Stimulated activated CD8-positive, alpha-beta memory T cell treated with anti-CD3 and anti-CD28 coated beads, Interleukin-7, amount 100 ng/mL, for 4 hours (primary cell): ENCODE measurements around the gene ADARB2.

Experiments used
- DNase-seq, 2 donors: peaks; one replicate each; pipeline ENCODE4 v3.0.0-alpha.2; 2020; ENCODE audit warnings: low read depth in 2 of 2

Gene ADARB2

GRCh38 chr10:1315178-1315577 lies 422.1 kb downstream of the ADARB2 start:
- DNase-seq = no peak

DNA sequence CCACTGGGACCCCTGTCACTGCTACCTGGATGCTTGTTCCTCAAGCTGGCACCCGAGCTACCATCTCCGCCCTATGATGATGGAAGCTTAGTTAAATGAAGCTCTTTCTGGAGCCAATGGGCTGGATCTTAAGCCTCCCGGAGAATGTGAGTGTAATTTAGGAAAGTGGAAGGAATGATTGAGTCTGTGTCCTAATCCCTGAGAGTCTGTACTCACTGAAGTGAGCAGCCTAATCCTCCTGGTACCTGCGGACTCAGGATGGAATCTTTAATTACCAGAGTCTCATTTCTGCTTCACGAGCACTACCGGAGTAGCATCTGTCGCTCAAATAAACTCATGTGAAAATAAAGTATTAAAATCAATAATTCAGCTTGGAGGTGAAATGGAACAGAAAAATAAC lies 425.6 kb downstream of the ADARB2 start:
- no peak for DNase-seq

GRCh38 chr10:1310271-1310789 lies 427.0 kb downstream of the ADARB2 start:
- DNase-seq = no peak

GRCh38 chr10:1309617-1310270 lies 427.6 kb downstream of the ADARB2 start:
- no peak for DNase-seq

GRCh38 chr10:1308962-1309616 lies 428.2 kb downstream of the ADARB2 start:
- no peak for DNase-seq

DNA sequence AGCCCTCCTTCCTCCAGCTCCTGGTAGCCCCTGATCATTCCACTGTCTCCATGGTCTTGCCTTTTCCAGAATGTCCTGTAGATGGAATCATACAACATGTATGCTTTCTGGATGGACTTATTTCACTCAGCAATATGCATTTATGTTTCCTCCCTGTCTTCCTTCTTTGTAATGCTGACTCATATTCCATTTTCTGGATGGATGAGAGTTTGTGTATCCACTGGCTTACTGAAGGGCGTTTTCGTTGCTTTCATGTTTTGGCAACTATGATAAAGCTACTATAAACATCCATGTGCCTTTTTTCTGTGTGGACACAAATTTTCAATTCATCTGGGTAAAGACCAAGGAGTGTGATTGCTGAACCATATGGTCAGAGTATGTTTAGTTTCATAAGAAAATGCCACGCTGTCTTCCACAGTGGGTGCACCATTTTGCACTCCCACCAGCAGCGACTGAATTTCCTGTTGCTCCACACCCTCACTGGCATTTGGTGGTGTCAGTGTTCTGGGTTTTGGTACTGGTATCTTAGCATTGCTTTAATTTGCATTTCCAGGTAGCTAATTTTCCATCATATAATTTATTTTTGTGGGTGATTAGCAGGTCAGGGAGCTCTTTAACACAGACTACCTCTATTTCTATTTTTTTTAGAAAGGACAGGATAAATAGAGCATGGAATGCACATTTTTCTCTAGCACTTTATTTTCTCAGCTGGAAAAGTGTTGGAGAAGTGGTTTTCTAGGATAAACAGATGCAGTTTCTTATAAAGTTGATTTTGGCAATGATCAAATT lies 429.0 kb downstream of the ADARB2 start:
- no peak for DNase-seq

DNA sequence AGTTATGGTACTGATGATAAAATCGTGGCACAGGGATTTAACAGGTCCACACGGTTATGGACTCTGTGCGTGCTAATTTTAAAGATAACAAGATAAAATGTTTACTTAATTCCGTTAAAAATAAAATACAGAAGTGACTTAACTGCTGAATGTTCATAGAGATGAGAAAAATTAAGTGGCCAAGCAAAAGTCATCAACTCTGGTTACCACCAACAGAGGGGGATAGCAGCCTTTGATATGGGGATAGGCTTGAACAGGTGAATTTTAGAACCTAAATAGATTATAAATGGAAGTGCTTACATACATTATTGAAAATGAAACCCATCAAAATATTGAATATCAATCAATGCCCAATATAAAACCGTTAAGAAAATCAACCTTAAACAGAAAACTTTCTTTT lies 436.2 kb downstream of the ADARB2 start:
- DNase-seq = no peak

DNA sequence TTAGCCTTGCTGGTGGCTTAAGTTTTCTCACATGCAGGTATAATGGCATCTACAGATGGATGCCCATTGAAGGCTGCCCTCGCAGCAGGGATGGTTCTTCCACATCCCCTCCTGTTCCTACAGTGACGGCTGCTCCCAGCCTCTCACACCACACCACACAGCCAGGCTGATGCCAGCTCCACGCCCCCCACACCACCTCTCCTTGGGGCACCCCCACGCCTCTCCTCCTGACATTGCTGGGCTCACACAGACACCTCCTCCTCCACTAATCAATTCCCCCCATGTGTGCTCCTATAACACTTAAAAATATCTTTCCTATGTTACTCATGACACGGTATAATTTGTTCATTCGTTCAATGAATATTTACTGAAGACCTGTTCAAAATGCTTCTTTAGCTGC lies 437.1 kb downstream of the ADARB2 start:
- DNase-seq = no peak

GRCh38 chr10:1299041-1299726 lies 438.1 kb downstream of the ADARB2 start:
- DNase-seq = no peak

DNA sequence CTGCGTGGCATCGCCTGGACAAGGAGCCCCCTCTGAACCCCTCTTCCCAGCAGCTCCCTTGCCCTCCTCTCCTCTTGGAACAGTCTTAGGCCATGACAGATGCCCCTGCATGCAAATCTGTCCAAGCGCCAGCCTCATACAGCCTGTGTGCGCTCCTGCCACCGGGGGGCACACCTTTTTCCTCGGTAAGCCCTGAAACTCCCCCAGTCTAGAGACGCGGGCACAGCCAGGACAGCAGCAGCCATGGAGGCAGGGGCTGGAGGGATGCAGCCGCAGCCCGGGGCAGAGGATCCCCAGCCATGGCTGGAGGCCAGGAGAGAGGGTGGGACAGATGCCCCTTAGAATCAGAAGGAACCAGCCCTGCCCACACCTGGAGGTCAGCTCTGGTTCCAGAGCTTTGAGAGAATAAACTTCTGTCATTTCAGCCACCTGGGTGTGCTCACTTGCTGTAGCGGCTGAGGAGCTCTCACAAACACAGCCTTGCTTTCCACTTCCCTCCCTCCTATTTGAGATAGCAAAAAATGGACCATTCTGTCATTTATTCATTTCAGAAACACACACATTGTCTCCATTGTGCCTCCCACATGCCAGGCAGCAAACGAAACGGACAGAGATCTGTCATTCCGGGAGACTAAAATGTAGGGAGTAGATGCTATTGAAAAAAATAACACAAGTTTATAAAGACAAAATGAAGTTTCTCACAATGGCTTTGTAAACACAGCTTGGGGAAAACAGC lies 439.6 kb downstream of the ADARB2 start:
- no peak for DNase-seq

DNA sequence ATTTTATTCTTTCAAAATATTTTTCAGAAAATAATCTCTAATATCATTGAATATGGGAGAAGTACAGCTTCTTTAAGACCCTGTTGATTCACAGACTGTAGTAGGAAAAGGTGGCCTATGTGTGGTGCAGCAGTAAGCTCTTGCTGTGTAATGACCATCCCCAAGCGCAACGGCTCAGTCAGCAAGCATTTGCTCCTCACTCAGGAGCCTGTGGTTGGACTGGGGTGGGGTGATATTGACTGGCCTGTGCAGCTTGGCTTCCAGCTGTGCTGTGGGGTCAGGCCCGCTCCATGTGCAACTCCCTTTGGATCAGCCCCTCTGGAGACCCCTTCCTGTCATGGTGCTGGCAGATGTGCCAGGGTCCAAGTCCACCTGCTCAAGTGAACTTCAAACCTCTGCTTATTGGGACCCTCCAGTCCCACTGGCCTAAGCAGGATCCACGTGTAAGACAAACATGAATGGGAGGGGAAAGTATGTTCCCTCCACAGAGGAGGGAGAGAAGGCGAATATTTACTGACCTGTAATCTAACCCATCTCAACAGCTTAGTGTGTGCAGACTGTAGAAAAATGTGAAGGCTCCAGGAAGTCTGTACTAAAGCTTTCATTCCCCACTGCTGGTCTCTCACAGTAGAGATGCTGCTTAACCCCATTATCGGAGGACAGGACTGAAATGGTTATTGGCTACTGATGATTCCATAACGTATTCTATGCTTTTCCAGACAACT lies 441.4 kb downstream of the ADARB2 start:
- DNase-seq = no peak

DNA sequence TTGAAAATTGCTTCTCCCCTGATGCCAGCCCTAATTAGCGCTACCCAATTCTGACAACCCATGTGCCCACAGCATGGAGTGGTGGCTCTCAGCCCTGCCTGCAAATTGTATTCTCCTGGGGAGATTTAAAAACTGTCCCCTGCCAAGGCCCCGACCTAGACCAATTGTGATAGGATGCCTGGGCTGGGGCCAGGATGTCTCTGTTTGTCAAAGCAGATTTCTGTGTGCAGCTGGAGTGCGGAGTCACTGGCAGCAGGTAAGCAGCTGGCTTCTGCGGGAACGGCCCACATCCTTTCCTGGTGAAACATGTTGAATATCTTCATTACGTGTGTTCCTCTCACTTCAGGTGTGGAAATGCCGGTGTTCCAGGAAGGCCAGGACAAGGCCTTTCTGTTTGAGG lies 442.6 kb downstream of the ADARB2 start:
- DNase-seq = no peak

- no peak for DNase-seq
Measured at GRCh38 chr10:1293636-1294435, 443.5 kb downstream of the ADARB2 start.

DNA sequence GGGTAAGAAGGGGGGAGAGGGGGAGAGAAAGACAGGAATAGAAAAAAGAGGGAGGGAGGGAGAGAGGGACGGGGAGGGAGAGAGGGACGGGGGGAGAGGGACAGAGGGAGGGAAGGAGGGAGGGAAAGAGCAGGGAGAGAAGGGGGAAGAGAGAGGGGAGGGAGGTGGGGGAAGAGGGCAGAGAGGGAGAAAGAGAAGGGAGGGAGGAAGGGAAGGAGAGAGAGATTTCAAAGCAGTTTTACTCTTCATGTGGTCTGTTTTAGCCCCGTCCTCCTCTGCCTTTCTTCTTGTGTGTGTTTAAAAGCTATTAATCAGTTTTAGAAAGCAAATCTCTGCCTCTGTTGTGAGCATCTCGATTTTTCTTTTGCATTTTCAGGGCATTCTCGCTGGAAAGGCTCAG lies 444.2 kb downstream of the ADARB2 start:
- DNase-seq = no peak

DNA sequence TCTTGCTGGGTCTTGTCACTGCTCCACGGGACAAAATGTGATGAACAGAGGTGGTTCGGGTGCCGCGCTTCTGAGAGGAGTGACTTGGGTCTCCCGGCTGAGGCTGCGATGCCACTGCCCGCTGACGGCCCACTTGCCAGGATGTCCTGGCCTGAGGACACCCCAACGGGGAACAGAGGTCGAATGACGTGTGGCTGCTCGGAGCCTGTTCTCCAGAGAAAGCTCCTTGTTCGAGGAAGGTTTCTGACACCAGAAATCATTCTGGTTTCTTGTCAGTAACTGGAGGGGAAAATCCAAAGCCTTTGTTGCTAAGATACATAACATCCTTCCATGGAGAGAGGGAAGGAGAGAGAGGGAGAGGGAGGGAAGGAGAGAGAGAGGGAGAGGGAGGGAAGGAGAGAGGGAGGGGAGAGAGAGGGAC lies 444.7 kb downstream of the ADARB2 start:
- DNase-seq = no peak

DNA sequence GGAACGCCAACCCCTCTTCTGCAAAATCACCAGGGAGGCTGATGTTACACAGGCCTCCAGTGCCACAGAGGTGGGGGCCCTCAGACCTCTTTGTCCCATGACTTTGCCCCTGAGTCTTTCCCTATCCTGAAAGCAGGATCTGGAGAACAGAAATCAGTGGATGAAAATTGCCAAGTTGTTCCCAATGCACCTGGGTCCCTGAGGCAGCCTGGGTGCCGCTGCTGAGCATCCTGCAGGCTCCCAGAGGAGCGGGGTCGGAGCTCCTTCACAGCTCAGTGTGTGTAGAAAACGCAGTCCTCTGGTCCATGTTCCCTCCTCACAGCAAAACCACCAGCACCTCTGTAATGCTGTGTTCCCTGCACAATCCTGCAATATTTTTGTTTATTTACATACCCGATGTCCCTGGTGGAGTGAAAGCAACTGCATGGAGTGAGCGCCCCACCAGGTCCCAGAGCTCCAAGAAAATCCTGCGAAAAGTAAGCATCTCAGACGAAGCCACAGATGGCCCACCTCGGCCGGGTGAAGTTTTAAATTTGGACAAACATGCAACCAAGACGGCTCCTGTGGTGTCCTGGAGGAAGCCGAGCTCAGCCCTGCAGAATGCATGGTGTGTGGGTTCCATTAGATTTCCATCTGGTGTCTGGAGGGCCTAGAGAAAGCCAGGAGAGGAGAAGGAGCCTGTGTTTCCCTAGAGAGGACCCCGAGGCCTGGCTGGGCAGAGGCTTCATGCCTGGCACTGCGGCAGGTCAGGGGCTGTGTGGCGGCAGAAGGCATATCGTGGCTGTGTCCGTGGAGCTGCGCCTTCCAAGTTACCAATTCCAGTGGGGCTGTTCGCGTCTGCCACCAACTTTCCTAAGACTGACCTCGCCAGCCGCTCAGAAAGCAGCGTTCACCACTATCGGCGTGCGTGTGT lies 445.9 kb downstream of the ADARB2 start:
- no peak for DNase-seq

GRCh38 chr10:1290071-1290471 lies 447.3 kb downstream of the ADARB2 start:
- DNase-seq = no peak

DNA sequence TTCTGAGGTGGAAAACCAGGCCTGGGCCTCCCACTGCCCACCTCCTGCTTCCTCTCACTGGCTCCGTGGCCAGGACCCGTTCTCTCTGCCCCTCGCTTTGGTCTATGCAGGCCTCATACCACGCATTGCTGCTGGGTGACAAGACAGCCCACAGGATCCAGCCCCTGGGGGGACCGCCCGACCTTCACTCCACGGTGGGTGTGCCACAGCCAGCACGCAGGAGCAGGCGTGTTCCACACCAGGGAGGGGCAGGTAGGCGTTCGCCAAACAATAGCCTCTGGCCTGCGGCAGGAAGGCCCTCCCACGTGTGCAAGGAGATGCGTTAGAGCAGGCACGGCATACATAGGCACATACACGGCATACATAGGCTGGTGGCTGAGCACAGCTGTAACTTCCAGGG lies 447.7 kb downstream of the ADARB2 start:
- DNase-seq = no peak

DNA sequence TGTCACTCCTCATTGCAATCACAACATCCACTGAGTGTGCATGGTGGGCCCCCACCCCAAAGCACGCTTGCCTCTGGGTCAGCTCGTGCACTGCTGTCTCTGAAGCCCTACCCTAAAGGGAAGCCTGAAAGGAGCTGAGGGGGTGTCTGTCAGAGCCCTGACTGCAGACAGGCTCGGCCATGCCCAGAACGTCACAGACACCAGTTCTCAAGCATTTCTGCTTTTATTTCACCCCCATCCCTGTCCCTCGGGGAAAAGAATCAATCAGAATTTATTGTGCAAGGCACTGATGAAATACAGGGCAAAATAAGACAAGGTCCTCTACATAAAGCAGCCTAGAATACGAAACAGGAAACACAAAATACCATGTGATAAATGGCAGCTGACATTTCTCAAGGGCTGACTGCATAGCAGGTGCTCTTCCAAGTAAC lies 449.3 kb downstream of the ADARB2 start:
- DNase-seq = no peak
